Breast epithelium (tissue), 3 donors: ENCODE data around the gene DHX58.

Source experiments
- POLR2A ChIP-seq: fragments of 450-650 bp; IDR thresholded peaks from one replicate; pipeline ENCODE4 v1.6.1; 2016; ENCODE audit warnings: antibody characterized with exemption, mild to moderate bottlenecking, moderate library complexity
- POLR2AphosphoS5 ChIP-seq, 3 donors: sonication (generic); formaldehyde crosslinking; IDR thresholded peaks; one replicate each; pipeline ENCODE4 v1.6.1; 2017; ENCODE audit warnings: antibody characterized with exemption in 3 of 3
- TF ChIP-seq, protein P1 (sequence below), 3 donors: fragments of 450-650 bp; IDR thresholded peaks; one replicate each; pipeline ENCODE4 v1.5.1; 2016 to 2017; ENCODE audit warnings: antibody characterized with exemption in 3 of 3, mild to moderate bottlenecking in 3 of 3, moderate library complexity in 3 of 3

DNA sequence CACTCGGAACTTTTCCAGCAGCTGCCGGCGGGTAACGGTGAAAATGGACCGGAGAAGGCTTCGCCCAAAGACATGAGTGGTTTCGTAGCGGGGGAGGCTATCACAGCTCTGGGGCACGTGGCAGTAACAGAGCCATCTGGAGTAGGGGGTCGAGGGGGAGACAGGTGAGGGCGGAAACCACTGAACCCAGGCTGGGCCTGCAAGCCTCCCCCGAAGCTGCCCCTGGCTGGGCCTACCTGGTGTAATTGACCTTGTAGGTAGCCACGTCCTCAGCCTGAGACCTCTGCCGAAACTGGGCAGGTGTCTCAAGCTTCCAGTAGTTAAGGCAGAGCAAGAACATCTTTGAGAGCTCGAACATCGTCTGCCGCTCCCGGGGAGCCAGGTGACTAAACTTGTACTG lies 6.8 kb upstream of the DHX58 start:
- TF ChIP-seq, protein P1, sequence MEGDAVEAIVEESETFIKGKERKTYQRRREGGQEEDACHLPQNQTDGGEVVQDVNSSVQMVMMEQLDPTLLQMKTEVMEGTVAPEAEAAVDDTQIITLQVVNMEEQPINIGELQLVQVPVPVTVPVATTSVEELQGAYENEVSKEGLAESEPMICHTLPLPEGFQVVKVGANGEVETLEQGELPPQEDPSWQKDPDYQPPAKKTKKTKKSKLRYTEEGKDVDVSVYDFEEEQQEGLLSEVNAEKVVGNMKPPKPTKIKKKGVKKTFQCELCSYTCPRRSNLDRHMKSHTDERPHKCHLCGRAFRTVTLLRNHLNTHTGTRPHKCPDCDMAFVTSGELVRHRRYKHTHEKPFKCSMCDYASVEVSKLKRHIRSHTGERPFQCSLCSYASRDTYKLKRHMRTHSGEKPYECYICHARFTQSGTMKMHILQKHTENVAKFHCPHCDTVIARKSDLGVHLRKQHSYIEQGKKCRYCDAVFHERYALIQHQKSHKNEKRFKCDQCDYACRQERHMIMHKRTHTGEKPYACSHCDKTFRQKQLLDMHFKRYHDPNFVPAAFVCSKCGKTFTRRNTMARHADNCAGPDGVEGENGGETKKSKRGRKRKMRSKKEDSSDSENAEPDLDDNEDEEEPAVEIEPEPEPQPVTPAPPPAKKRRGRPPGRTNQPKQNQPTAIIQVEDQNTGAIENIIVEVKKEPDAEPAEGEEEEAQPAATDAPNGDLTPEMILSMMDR (IDR thresholded peaks at IDR 0.05) = no peak
- TF ChIP-seq POLR2AphosphoS5 (IDR thresholded peaks at IDR 0.05) (no peak), POLR2A (no peak)
